ENCODE data around the gene DCXR.
A peak's percentile ranks its signal among the peaks of the same experiment; 100 is the strongest.

The DCXR gene

GRCh38 chr17:82037092-82037888, at the start of gene DCXR:
Gene DCXR (minus strand): TSS chr17:82037697. CDS start chr17:82037682, 15 bp downstream.
- DNase-seq = peak; percentile 99

- no peak for DNase-seq
Observed at GRCh38 chr17:82085931-82086764, 48.7 kb upstream of the DCXR start.

DNA sequence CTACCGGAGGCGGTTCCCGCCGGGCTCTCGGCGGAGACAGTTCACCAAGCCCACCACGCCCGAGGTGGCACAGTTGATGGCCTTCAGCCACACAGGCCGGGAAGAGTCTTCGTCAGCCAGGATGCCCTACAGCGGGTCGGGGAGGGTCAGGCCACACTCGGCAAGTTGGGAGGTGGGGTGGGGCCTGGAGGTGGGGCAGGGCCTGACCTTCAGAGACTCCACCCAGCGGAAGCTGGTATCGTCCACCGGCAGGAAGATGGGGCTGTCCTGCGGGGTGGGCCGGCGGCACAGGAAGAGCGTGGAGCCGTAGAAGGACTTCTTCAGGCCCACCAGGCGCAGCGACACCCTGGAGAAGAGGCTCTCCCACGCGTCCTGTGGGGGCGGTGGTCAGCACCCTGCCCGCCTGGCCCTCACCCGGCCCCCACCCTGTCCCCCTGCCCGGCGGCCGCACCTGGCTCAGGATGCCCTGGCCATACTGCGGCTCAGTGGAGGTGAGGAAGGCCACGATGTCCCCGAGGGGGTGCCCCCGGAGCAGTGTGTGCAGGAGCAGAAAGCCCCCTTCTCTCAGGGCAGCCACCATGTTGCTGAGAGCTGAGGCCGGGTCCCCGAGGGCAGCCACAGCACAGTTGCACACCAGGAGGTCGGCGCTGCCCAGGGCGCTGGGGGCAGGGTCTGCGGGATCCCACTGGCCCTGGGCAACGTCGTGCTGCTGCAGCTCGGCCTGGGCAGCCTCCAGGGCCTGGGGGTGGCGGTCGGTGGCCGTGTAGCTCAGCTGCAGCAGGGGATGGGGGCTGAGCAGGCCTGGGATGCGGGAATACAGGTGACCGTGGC, 47.7 kb upstream of the DCXR start:
- DNase-seq = no peak

GRCh38 chr17:82084373-82085030, 47.0 kb upstream of the DCXR start:
- no peak for DNase-seq

DNA sequence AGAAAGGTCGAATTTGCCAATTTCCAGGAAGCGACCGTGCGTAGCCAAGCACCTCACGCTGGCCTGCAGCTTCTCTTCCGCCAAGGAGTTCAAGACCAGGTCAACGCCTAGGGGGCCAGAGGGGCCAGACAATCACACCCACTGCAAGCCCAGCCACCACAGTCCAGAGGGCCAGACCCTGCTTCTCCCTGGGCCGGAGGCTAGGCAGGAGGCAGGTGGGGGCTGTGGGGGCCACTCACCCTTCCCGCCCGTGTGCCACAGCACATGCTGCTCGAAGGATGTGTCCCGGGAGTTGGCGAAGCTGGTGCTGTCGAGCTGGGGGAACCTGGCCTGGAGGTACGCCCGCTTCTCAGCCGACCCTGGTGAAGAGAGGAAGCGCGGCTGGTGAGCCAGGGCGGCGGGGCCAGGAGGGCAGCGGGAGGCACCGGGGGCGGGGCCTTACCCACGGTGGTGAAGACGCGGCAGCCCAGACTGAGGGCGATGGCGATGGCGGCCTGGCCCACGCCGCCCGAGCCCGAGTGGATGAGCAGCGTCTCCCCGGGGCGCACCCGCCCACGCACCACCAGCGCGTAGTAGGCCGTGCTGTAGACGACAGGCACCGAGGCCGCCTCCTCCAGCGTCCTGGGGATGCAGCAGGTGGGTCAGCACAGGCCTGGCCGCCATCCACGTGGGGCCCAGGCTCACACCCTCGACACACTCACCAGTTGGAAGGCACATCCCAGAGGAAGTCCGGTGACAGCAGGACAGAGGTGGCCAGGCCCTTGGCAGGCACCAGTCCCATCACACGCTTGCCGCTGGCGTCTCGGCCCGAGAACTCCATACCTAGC, 46.2 kb upstream of the DCXR start:
- no peak for DNase-seq

- no peak for DNase-seq
Observed at GRCh38 chr17:82083009-82083408, 45.5 kb upstream of the DCXR start.

GRCh38 chr17:82082456-82082855, 45.0 kb upstream of the DCXR start:
- no peak for DNase-seq

- DNase-seq = no peak
Observed at GRCh38 chr17:82081966-82082365, 44.5 kb upstream of the DCXR start.

DNA sequence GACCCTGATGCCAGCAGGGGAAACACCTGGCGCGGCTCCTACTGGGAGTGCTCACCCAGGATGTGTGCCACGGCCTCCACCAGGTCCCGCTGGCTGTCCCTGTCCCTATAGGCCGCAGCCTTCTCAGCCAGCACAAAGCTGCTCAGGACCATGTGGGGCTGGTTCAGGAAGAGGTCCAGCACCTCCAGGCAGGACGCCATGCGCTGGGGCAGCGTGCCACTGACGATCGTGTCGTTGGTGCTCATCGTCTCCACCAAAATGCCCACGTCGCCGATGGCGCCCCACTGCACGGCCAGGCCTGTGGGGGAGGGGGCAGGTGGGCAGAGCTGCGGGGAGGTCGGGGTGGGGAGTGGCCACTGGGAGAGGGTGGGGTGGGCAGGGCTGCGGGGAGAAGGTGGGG, 44.0 kb upstream of the DCXR start:
- DNase-seq = no peak

- DNase-seq = no peak
Observed at GRCh38 chr17:82080789-82081464, 43.4 kb upstream of the DCXR start.

DNA sequence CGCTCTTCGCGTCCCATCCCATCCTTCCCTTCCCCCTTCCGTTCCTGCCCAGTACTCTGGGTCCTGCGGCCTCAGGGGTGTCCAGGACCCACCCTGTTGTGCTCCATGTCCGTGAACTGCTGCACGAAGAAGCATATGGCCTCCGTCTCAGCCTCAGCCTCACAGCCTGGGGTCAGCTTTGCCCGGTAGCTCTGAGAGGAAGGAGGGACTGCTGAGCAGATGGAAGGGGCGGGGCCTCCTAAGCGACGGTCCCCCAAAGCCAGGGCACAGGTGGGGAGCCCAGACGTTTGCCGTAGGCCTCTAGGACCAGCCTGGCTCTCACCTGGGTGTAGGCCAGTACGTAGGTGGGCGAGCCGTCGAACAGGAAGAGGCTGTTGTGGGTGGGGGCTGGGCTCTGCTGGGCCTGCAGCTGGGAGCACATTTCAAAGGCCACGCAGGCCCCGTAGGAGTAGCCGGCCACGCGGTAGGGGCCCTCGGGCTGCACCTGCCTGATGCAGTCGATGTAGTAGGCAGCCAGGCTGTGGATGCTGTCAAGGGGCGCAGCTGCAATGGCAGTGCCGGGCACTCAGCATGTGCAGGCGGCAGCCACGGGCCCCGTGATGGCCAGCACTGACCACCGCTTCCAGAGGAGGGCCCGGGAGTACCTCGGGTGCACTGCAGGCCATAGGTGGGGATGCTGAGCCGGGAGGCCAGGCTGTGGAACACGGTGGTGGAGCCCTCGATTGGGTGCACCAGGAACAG, 42.7 kb upstream of the DCXR start:
- no peak for DNase-seq

DNA sequence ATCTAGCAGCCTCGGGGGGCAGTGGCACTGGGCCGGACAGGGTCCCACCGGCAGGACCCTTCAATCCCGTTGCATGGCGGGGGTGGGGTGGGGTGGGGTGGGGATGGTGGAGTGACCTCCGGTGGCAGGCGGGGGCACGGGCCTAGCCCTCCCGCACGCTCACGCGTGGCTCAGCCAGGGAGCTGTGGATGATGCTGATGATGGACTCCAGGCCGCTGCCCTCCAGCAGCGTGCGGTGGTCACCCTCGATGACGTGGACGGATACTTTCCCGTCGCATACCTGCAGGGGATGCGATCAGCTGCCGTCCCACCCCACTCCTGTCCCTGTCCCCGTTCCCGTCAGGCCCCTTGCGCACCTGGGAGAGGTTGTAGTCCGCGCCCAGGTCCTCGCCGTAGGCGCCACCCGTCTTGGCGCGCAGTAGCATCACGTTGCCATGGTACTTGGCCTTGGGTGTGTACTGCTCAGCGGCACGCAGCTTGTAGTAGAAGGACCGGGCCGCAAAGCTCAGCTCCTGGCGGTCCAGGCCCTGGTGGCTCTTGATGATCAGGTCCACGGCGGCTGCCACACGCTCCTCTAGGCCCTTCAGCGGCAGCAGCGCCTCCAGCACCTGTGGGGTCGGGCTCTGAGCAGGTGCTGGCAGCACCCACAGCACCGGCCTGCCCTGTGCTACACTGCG, 41.6 kb upstream of the DCXR start:
- DNase-seq = peak; percentile 51

- no peak for DNase-seq
Observed at GRCh38 chr17:82078433-82078832, 40.9 kb upstream of the DCXR start.

GRCh38 chr17:82077617-82078358, 40.3 kb upstream of the DCXR start:
- no peak for DNase-seq

GRCh38 chr17:82076785-82077591, 39.5 kb upstream of the DCXR start:
- DNase-seq = no peak

GRCh38 chr17:82076018-82076784, 38.7 kb upstream of the DCXR start:
- DNase-seq = no peak

DNA sequence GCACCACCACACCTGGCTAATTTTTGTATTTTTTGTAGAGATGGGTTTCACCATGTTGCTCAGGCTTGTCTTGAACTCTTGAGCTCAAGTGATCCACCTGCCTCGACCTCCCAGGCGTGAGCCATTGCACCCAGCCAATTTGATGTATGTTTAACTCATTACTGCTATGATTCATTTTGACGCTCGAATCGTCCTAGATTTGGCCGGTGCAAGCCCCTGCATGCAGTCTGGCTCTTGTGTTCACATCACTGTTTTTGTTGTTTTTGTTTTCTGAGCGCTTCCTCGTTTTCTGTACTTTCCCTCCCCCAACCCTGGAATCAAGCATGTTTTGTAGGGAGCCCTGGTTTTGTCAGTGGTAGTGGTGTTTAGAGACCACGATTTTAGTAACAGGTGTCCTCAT, 35.9 kb upstream of the DCXR start:
- DNase-seq = no peak
